ENCODE results near the gene NBEAL2.

DNA sequence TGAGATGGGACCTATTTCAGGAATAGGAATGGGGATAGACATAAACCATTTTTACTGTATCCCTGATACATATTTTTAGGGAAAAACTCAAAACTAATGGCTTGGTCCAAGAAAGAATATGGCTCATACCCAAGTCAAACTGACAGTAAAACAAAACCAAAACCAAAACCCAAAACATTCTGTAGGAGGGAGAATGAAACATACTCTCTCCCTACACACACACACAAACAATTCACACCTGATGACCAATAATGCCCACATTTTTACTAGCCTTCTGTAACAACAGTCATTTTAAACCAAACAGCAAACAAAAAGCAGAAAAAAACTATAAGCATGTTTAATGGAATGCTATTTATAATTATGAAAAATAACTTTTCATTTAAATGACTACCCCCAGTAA, 74.9 kb downstream of the NBEAL2 start:
- TF ChIP-seq POLR2A (IDR thresholded peaks at IDR 0.05) (no peak), CTCF (IDR thresholded peaks at IDR 0.05) (no peak)
